Liver (tissue), 9 donors: ENCODE data around the gene PFKFB3. TPM values are rescaled to one million over a fixed set of nuclear protein-coding genes. Genes with fewer than 3 reads are reported as not detected.

Experiments
- DNase-seq: peaks from one replicate; pipeline ENCODE4 v3.0.0-alpha.2; 2017; ENCODE audit warnings: low spot score
- H3K27ac ChIP-seq, 2 donors: one replicate each; pipeline ENCODE4 v1.7.0; 2013; ENCODE audit warnings: inconsistent platforms in 2 of 2, low read length in 2 of 2, control low read depth in 1 of 2, low read depth in 1 of 2, mild to moderate bottlenecking in 1 of 2
- H3K27me3 ChIP-seq, 4 donors: one replicate each; pipeline versions ENCODE4 v1.6.1 to v1.7.0; 2013; ENCODE audit warnings: low read length in 3 of 4, inconsistent platforms in 1 of 4, mild to moderate bottlenecking in 1 of 4, moderate library complexity in 1 of 4; ENCODE audit not compliant: control insufficient read depth in 4 of 4, insufficient read depth in 4 of 4
- H3K36me3 ChIP-seq, 4 donors: one replicate each; pipeline versions ENCODE4 v1.6.1 to v1.7.0; 2013; ENCODE audit warnings: low read length in 3 of 4, mild to moderate bottlenecking in 3 of 4, low read depth in 1 of 4, moderate library complexity in 1 of 4; ENCODE audit not compliant: control insufficient read depth in 4 of 4, insufficient read depth in 3 of 4
- H3K4me1 ChIP-seq, 4 donors: one replicate each; pipeline versions ENCODE4 v1.6.1 to v1.7.0; 2013; ENCODE audit warnings: low read length in 3 of 4, mild to moderate bottlenecking in 3 of 4, moderate library complexity in 1 of 4; ENCODE audit not compliant: control insufficient read depth in 4 of 4, insufficient read depth in 4 of 4
- H3K4me3 ChIP-seq, 3 donors: one replicate each; pipeline versions ENCODE4 v1.6.1 to v1.7.0; 2013; ENCODE audit warnings: low read length in 3 of 3, control low read depth in 1 of 3, low read depth in 1 of 3, mild to moderate bottlenecking in 1 of 3
- H3K9ac ChIP-seq, 2 donors: one replicate each; pipeline ENCODE4 v1.7.0; 2013; ENCODE audit warnings: low read length in 2 of 2, mild to moderate bottlenecking in 2 of 2, moderate library complexity in 2 of 2, control low read depth in 1 of 2, low read depth in 1 of 2
- H3K9me3 ChIP-seq, 4 donors: one replicate each; pipeline versions ENCODE4 v1.6.1 to v1.7.0; 2013; ENCODE audit warnings: low read length in 3 of 4; ENCODE audit not compliant: control insufficient read depth in 4 of 4
- EGR1 ChIP-seq, 2 donors: IDR thresholded peaks; 2 replicates each; pipeline ENCODE4 v1.6.1; 2016 to 2018; ENCODE audit warnings: antibody characterized with exemption in 2 of 2, low read depth in 2 of 2
- FOXA1 ChIP-seq: IDR thresholded peaks from 2 replicates; pipeline ENCODE4 v1.6.1; 2016; ENCODE audit warnings: antibody characterized with exemption
- FOXA2 ChIP-seq: IDR thresholded peaks from 2 replicates; pipeline ENCODE4 v1.6.1; 2016; ENCODE audit warnings: antibody characterized with exemption
- GABPA ChIP-seq, 2 donors: IDR thresholded peaks in 1 of 2; conservative IDR thresholded peaks in 1 of 2; 2 replicates each; pipeline ENCODE4 v1.6.1; 2016; ENCODE audit warnings: antibody characterized with exemption in 2 of 2, mild to moderate bottlenecking in 1 of 2, moderate library complexity in 1 of 2
- HNF4A ChIP-seq, 2 donors: conservative IDR thresholded peaks; 2 replicates each; pipeline ENCODE4 v1.6.1; 2016; ENCODE audit warnings: antibody characterized with exemption in 2 of 2, mild to moderate bottlenecking in 2 of 2
- HNF4G ChIP-seq: IDR thresholded peaks from 2 replicates; pipeline ENCODE4 v1.6.1; 2016; ENCODE audit warnings: antibody characterized with exemption
- JUND ChIP-seq, 2 donors: IDR thresholded peaks; 2 replicates each; pipeline ENCODE4 v1.6.1; 2016; ENCODE audit warnings: antibody characterized with exemption in 2 of 2
- NR2F2 ChIP-seq: IDR thresholded peaks from 2 replicates; pipeline ENCODE4 v1.6.1; 2016; ENCODE audit warnings: antibody characterized with exemption
- RAD21 ChIP-seq, 2 donors: IDR thresholded peaks; 2 replicates each; pipeline ENCODE4 v1.6.1; 2016; ENCODE audit warnings: antibody characterized with exemption in 2 of 2, mild to moderate bottlenecking in 2 of 2
- RXRA ChIP-seq, 2 donors: IDR thresholded peaks; 2 replicates each; pipeline ENCODE4 v1.6.1; 2017 to 2018; ENCODE audit warnings: antibody characterized with exemption in 2 of 2, mild to moderate bottlenecking in 1 of 2
- SP1 ChIP-seq: IDR thresholded peaks from 2 replicates; pipeline ENCODE4 v1.6.1; 2018; ENCODE audit warnings: antibody characterized with exemption, mild to moderate bottlenecking
- TAF1 ChIP-seq: conservative IDR thresholded peaks from 2 replicates; pipeline ENCODE4 v1.6.1; 2016; ENCODE audit warnings: antibody characterized with exemption, mild to moderate bottlenecking
- YY1 ChIP-seq: IDR thresholded peaks from 2 replicates; pipeline ENCODE4 v1.6.1; 2016; ENCODE audit warnings: antibody characterized with exemption, mild to moderate bottlenecking
- WGBS: extraction: QIAGEN DNeasy Blood & Tissue Kit; methylation state at CpG from one replicate; pipeline ENCODE4 v1.1.7; 2013; 5-methylcytosine and 5-hydroxymethylcytosine counted together
- polyA plus RNA-seq, 2 donors: library from polyadenylated mRNA; stranded (reverse) in 1 of 2; unstranded in 1 of 2; fragments of 200-250 nt in 1 of 2; fragments of >200 nt in 1 of 2; fragmentation: Nextera tagmentation in 1 of 2; extraction: Ambion mirVana in 1 of 2; gene quantifications; one replicate each; pipeline versions ENCODE4 v1.2.1 to v1.2.3, GENCODE V29; 2013 to 2015
- total RNA-seq, 2 donors: library from RNA; depleted of rRNA; stranded (reverse); fragments of >200 nt; gene quantifications; one replicate each; pipeline ENCODE4 v1.2.3, GENCODE V29; 2014
- TF ChIP-seq, protein P1 (sequence below): IDR thresholded peaks from 2 replicates; pipeline ENCODE4 v1.6.1; 2016; ENCODE audit warnings: antibody characterized with exemption, mild to moderate bottlenecking
- TF ChIP-seq, protein P2 (sequence below): IDR thresholded peaks from 2 replicates; pipeline ENCODE4 v1.6.1; 2016; ENCODE audit warnings: antibody characterized with exemption
- TF ChIP-seq, protein P3 (sequence below): IDR thresholded peaks from 2 replicates; pipeline ENCODE4 v1.6.1; 2016; ENCODE audit warnings: antibody characterized with exemption
- TF ChIP-seq, protein P4 (sequence below): fragments of 150-350 bp; IDR thresholded peaks from 2 replicates; pipeline ENCODE4 v1.5.1; 2017; ENCODE audit warnings: improper control_type of control experiment, low read depth, low read length; ENCODE audit not compliant: missing input control
- TF ChIP-seq, protein P5 (sequence below): IDR thresholded peaks from 2 replicates; pipeline ENCODE4 v1.6.1; 2016; ENCODE audit warnings: antibody characterized with exemption
- donor health status: healthy.
- donor health status: healthy.
- donor health status: healthy.
- donor health status: healthy.
- donor health status: healthy.

The PFKFB3 gene
- total and polyA plus RNA-seq, 4 donors: 1.6 to 9.1 (median 5.8) TPM

DNA sequence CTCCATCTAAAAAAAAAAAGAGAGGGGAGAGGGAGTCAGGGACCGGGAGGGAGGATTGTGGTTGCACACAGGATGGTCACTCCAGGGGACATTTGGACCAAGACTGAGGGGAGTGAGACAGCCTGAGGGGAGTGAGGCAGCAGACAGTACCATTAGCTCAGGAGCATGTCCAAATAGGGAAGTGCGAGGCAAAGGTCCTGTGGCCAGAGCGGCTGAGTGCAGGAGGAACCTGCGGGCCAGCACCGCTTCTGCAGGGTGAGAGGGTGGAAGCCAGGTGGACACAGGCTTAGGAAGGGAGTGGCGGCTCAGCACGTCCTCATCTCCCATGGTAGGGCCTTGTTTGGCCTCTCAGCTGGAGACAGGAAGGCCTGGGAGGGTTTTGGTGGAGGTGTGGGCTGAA, 48.9 kb upstream of the PFKFB3 start (continued):
- TF ChIP-seq, protein P1, sequence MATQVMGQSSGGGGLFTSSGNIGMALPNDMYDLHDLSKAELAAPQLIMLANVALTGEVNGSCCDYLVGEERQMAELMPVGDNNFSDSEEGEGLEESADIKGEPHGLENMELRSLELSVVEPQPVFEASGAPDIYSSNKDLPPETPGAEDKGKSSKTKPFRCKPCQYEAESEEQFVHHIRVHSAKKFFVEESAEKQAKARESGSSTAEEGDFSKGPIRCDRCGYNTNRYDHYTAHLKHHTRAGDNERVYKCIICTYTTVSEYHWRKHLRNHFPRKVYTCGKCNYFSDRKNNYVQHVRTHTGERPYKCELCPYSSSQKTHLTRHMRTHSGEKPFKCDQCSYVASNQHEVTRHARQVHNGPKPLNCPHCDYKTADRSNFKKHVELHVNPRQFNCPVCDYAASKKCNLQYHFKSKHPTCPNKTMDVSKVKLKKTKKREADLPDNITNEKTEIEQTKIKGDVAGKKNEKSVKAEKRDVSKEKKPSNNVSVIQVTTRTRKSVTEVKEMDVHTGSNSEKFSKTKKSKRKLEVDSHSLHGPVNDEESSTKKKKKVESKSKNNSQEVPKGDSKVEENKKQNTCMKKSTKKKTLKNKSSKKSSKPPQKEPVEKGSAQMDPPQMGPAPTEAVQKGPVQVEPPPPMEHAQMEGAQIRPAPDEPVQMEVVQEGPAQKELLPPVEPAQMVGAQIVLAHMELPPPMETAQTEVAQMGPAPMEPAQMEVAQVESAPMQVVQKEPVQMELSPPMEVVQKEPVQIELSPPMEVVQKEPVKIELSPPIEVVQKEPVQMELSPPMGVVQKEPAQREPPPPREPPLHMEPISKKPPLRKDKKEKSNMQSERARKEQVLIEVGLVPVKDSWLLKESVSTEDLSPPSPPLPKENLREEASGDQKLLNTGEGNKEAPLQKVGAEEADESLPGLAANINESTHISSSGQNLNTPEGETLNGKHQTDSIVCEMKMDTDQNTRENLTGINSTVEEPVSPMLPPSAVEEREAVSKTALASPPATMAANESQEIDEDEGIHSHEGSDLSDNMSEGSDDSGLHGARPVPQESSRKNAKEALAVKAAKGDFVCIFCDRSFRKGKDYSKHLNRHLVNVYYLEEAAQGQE: no peak

DNA sequence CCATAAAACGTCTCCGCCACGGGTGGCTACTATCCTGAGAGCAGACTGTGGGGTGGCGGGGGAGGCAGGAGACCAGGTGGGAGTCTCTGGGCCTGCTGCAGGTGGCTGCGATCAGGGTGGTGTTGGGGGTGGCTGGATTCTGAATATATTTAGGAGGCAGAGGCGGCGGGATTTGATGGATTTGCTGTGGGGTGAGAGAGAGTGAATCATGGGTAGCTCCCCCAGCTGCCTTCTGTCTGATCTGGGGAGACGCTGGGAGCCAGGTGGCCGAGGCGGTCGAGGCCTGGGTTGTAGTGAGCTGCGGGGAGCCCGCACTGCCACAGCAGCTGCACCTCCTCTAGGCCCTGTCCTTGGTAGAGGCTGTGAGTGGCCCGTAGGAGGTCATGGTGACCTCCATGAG, 48.2 kb upstream of the PFKFB3 start:
- 95% methylated on average over 14 of the region's 14 CpGs for WGBS
- no peaks in the 10 kb centered on the region for H3K9me3 ChIP-seq
- H3K27ac ChIP-seq: no peak overlapping the region
- no peak for TF ChIP-seq EGR1 (IDR thresholded peaks at IDR 0.05; ENCODE audit: low read depth in 2 of 2)
- TF ChIP-seq, protein P2, sequence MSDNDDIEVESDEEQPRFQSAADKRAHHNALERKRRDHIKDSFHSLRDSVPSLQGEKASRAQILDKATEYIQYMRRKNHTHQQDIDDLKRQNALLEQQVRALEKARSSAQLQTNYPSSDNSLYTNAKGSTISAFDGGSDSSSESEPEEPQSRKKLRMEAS: no peak
- no peak for TF ChIP-seq FOXA1
- TF ChIP-seq HNF4A (conservative IDR thresholded peaks at IDR 0.05): no peak
- TF ChIP-seq, protein P3, sequence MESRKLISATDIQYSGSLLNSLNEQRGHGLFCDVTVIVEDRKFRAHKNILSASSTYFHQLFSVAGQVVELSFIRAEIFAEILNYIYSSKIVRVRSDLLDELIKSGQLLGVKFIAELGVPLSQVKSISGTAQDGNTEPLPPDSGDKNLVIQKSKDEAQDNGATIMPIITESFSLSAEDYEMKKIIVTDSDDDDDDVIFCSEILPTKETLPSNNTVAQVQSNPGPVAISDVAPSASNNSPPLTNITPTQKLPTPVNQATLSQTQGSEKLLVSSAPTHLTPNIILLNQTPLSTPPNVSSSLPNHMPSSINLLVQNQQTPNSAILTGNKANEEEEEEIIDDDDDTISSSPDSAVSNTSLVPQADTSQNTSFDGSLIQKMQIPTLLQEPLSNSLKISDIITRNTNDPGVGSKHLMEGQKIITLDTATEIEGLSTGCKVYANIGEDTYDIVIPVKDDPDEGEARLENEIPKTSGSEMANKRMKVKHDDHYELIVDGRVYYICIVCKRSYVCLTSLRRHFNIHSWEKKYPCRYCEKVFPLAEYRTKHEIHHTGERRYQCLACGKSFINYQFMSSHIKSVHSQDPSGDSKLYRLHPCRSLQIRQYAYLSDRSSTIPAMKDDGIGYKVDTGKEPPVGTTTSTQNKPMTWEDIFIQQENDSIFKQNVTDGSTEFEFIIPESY: no peak
- TF ChIP-seq RXRA (IDR thresholded peaks at IDR 0.05): no peak
- TF ChIP-seq, protein P4, sequence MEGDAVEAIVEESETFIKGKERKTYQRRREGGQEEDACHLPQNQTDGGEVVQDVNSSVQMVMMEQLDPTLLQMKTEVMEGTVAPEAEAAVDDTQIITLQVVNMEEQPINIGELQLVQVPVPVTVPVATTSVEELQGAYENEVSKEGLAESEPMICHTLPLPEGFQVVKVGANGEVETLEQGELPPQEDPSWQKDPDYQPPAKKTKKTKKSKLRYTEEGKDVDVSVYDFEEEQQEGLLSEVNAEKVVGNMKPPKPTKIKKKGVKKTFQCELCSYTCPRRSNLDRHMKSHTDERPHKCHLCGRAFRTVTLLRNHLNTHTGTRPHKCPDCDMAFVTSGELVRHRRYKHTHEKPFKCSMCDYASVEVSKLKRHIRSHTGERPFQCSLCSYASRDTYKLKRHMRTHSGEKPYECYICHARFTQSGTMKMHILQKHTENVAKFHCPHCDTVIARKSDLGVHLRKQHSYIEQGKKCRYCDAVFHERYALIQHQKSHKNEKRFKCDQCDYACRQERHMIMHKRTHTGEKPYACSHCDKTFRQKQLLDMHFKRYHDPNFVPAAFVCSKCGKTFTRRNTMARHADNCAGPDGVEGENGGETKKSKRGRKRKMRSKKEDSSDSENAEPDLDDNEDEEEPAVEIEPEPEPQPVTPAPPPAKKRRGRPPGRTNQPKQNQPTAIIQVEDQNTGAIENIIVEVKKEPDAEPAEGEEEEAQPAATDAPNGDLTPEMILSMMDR: no peak
- TF ChIP-seq YY1: no peak
- no peak for TF ChIP-seq TAF1
- no peak for TF ChIP-seq RAD21 (IDR thresholded peaks at IDR 0.05)
- no peak for TF ChIP-seq FOXA2
- no peak for TF ChIP-seq SP1
- TF ChIP-seq, protein P5, sequence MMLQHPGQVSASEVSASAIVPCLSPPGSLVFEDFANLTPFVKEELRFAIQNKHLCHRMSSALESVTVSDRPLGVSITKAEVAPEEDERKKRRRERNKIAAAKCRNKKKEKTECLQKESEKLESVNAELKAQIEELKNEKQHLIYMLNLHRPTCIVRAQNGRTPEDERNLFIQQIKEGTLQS: no peak
- no peak for TF ChIP-seq HNF4G
- TF ChIP-seq NR2F2: no peak
- no peak for TF ChIP-seq GABPA (IDR thresholded peaks at IDR 0.05 in 1 of 2, conservative IDR thresholded peaks at IDR 0.05 in 1 of 2)
- TF ChIP-seq, protein P1: no peak
- no peak for TF ChIP-seq JUND (IDR thresholded peaks at IDR 0.05)
- no peaks in the 10 kb centered on the region for H3K36me3 ChIP-seq
- H3K27me3 ChIP-seq: no peaks in the 10 kb centered on the region
- no peak for DNase-seq
- H3K4me1 ChIP-seq: no peaks in the 10 kb centered on the region
- H3K4me3 ChIP-seq: no peak overlapping the region
- H3K9ac ChIP-seq: no peak overlapping the region
